Measurements from ENCODE around the gene TMC1.

TMC1 gene

GRCh38 chr9:72680593-72681282 is 159.3 kb downstream of the TMC1 start:
- no peak for DNase-seq (ENCODE audit: low read depth in 2 of 2)

GRCh38 chr9:72681283-72681630 is 159.8 kb downstream of the TMC1 start:
- no peak for DNase-seq (ENCODE audit: low read depth in 2 of 2)

GRCh38 chr9:72684615-72685014 is 163.2 kb downstream of the TMC1 start:
- DNase-seq (ENCODE audit: low read depth in 2 of 2): no peak

GRCh38 chr9:72685911-72686310 is 164.5 kb downstream of the TMC1 start:
- DNase-seq (ENCODE audit: low read depth in 2 of 2): no peak

- no peak for DNase-seq (ENCODE audit: low read depth in 2 of 2)
Observed at GRCh38 chr9:72687331-72687730, 165.9 kb downstream of the TMC1 start.

- DNase-seq (ENCODE audit: low read depth in 2 of 2): no peak
Observed at GRCh38 chr9:72691671-72692070, 170.3 kb downstream of the TMC1 start.

GRCh38 chr9:72695365-72695764 is 174.0 kb downstream of the TMC1 start:
- no peak for DNase-seq (ENCODE audit: low read depth in 2 of 2)

GRCh38 chr9:72696511-72696910 is 175.1 kb downstream of the TMC1 start:
- no peak for DNase-seq (ENCODE audit: low read depth in 2 of 2)

GRCh38 chr9:72701510-72701909 is 180.1 kb downstream of the TMC1 start:
- no peak for DNase-seq (ENCODE audit: low read depth in 2 of 2)

- DNase-seq (ENCODE audit: low read depth in 2 of 2): no peak
Observed at GRCh38 chr9:72703574-72703973, 182.2 kb downstream of the TMC1 start.

- DNase-seq (ENCODE audit: low read depth in 2 of 2): no peak
Observed at GRCh38 chr9:72704688-72705375, 183.4 kb downstream of the TMC1 start.

- no peak for DNase-seq (ENCODE audit: low read depth in 2 of 2)
Observed at GRCh38 chr9:72718503-72718902, 197.1 kb downstream of the TMC1 start.

GRCh38 chr9:72721067-72721466 is 199.7 kb downstream of the TMC1 start:
- no peak for DNase-seq (ENCODE audit: low read depth in 2 of 2)

- DNase-seq (ENCODE audit: low read depth in 2 of 2): no peak
Observed at GRCh38 chr9:72726947-72727346, 205.5 kb downstream of the TMC1 start.

- no peak for DNase-seq (ENCODE audit: low read depth in 2 of 2)
Observed at GRCh38 chr9:72728031-72728770, 206.8 kb downstream of the TMC1 start.

- no peak for DNase-seq (ENCODE audit: low read depth in 2 of 2)
Observed at GRCh38 chr9:72733895-72734294, 212.5 kb downstream of the TMC1 start.

- DNase-seq (ENCODE audit: low read depth in 2 of 2): no peak
Observed at GRCh38 chr9:72734631-72735030, 213.2 kb downstream of the TMC1 start.

GRCh38 chr9:72743836-72744235 is 222.4 kb downstream of the TMC1 start:
- no peak for DNase-seq (ENCODE audit: low read depth in 2 of 2)

- no peak for DNase-seq (ENCODE audit: low read depth in 2 of 2)
Observed at GRCh38 chr9:72749276-72749675, 227.9 kb downstream of the TMC1 start.

- DNase-seq (ENCODE audit: low read depth in 2 of 2): no peak
Observed at GRCh38 chr9:72751541-72751940, 230.1 kb downstream of the TMC1 start.

- DNase-seq (ENCODE audit: low read depth in 2 of 2): no peak
Observed at GRCh38 chr9:72753266-72753893, 232.0 kb downstream of the TMC1 start.

GRCh38 chr9:72755836-72756235 is 234.4 kb downstream of the TMC1 start:
- DNase-seq (ENCODE audit: low read depth in 2 of 2): no peak

GRCh38 chr9:72758944-72759343 is 237.5 kb downstream of the TMC1 start:
- DNase-seq (ENCODE audit: low read depth in 2 of 2): no peak

Data from stimulated activated CD4-positive, alpha-beta T cell treated with anti-CD3 and anti-CD28 coated beads, Interleukin-1b, Interleukin-23, amount 100 ng/mL, for 1 hour (primary cell).